Type B pancreatic cell (in vitro differentiated cells): ENCODE data around the gene FUCA2. TPM values are rescaled to one million over a fixed set of nuclear protein-coding genes. Genes with fewer than 3 reads are reported as not detected.
A peak's percentile ranks its signal among the peaks of the same experiment; 100 is the strongest.

Experiments
- DNase-seq: peaks from one replicate; pipeline ENCODE4 v3.0.0; 2021; ENCODE audit warnings: mixed read lengths; ENCODE audit not compliant: unreplicated experiment; ENCODE audit errors: extremely low spot score
- H3K27ac Mint-ChIP-seq: 2 replicates; pipeline ENCODE4 v1.8.0; 2021; ENCODE audit warnings: mild to moderate bottlenecking, mixed read lengths
- H3K27me3 Mint-ChIP-seq: 2 replicates; pipeline ENCODE4 v1.8.0; 2021; ENCODE audit warnings: mixed read lengths
- H3K36me3 Mint-ChIP-seq: 2 replicates; pipeline ENCODE4 v1.8.0; 2021; ENCODE audit warnings: mixed read lengths
- H3K4me1 Mint-ChIP-seq: one replicate; pipeline ENCODE4 v1.8.0; 2021; ENCODE audit warnings: mixed read lengths; ENCODE audit not compliant: unreplicated experiment
- H3K4me3 Mint-ChIP-seq: 2 replicates; pipeline ENCODE4 v1.8.0; 2021; ENCODE audit warnings: mild to moderate bottlenecking, mixed read lengths
- H3K9me3 Mint-ChIP-seq: 2 replicates; pipeline ENCODE4 v1.8.0; 2021; ENCODE audit warnings: mixed read lengths
- CTCF ChIP-seq: fragments of 200-600 bp; sonication (generic); conservative IDR thresholded peaks from 2 replicates; pipeline ENCODE4 v1.5.0; 2021; ENCODE audit warnings: antibody characterized with exemption, mild to moderate bottlenecking
- total RNA-seq: library from RNA; stranded (reverse); gene quantifications from 2 replicates; pipeline ENCODE4 v1.2.1, GENCODE V29; 2021; ENCODE audit warnings: low replicate concordance

FUCA2 gene
- total RNA-seq, 1 donor from 2014 or later: 48.0 TPM

GRCh38 chr6:143540192-143540591 is 28.7 kb upstream of the FUCA2 start:
- Mint-ChIP-seq H3K36me3 (no peaks in the 10 kb centered on the region), H3K27me3 (peaks cover 10% of the 10 kb centered on the region), H3K4me1 (peaks cover 15% of the 10 kb centered on the region), H3K9me3 (no peaks in the 10 kb centered on the region), H3K27ac (no peak overlapping the region), H3K4me3 (peak overlapping the region; percentile 14)
- TF ChIP-seq CTCF: no peak
- no peak for DNase-seq

- peak overlapping the region; percentile 14 for H3K4me3 Mint-ChIP-seq
- H3K27ac Mint-ChIP-seq: no peak overlapping the region
Observed at GRCh38 chr6:143539734-143540133, 28.2 kb upstream of the FUCA2 start.

GRCh38 chr6:143539106-143539505 is 27.6 kb upstream of the FUCA2 start:
- no peak for DNase-seq
- Mint-ChIP-seq H3K9me3 (no peaks in the 10 kb centered on the region), H3K4me1 (peaks cover 10% of the 10 kb centered on the region), H3K27ac (no peak overlapping the region), H3K27me3 (peaks cover 14% of the 10 kb centered on the region), H3K36me3 (no peaks in the 10 kb centered on the region), H3K4me3 (peak overlapping the region; percentile 87)
- TF ChIP-seq CTCF: no peak

More at GRCh38 chr6:143539734-143540133, 28.2 kb upstream of the FUCA2 start:
- Mint-ChIP-seq H3K9me3 (no peaks in the 10 kb centered on the region), H3K36me3 (no peaks in the 10 kb centered on the region), H3K27me3 (peaks cover 14% of the 10 kb centered on the region), H3K4me1 (peaks cover 13% of the 10 kb centered on the region)
- DNase-seq: no peak
- TF ChIP-seq CTCF: no peak

- peak overlapping the region; percentile 58 for H3K27ac Mint-ChIP-seq
- DNase-seq: no peak
Observed at GRCh38 chr6:143538374-143538773, 26.9 kb upstream of the FUCA2 start.

GRCh38 chr6:143536866-143537691 is 25.6 kb upstream of the FUCA2 start:
- Mint-ChIP-seq H3K4me1 (peaks cover 10% of the 10 kb centered on the region), H3K36me3 (no peaks in the 10 kb centered on the region), H3K9me3 (no peaks in the 10 kb centered on the region), H3K27me3 (peaks cover 14% of the 10 kb centered on the region), H3K27ac (peak overlapping the region; percentile 64), H3K4me3 (peak overlapping the region; percentile 87)
- DNase-seq: peak; percentile 75
- TF ChIP-seq CTCF: peak; percentile 56

More at GRCh38 chr6:143538374-143538773, 26.9 kb upstream of the FUCA2 start:
- Mint-ChIP-seq H3K36me3 (no peaks in the 10 kb centered on the region), H3K4me3 (peak overlapping the region; percentile 87), H3K27me3 (peaks cover 14% of the 10 kb centered on the region), H3K9me3 (no peaks in the 10 kb centered on the region), H3K4me1 (peaks cover 10% of the 10 kb centered on the region)
- TF ChIP-seq CTCF: no peak
